Activated B cell treated with CpG ODN at 0.5 μM for 24 hours (primary cell): Measurements from ENCODE around the gene PML. TPM values are rescaled to one million over a fixed set of nuclear protein-coding genes. Genes with fewer than 3 reads are reported as not detected.

Source experiments
- ATAC-seq: fragments of 200-7000 bp; cut with Tn5 transposase; one replicate; pipeline ENCODE4 v1.10.0; 2021; ENCODE audit warnings: low read depth, mild to moderate bottlenecking, moderate library complexity
- CTCF ChIA-PET: fragments of 350-600 bp; sonication (Branson Sonifier 250); formaldehyde crosslinking; loops from one replicate; lab custom pipeline; 2021; ENCODE audit warnings: antibody characterized with exemption; lab: Charles Lee
- POLR2A ChIA-PET: fragments of 350-600 bp; sonication (Branson Sonifier 250); formaldehyde crosslinking; loops from one replicate; lab custom pipeline; 2021; ENCODE audit warnings: antibody characterized with exemption; lab: Charles Lee
- DNase-seq: peaks from one replicate; pipeline ENCODE4 v3.0.0; 2022
- H3K27ac Mint-ChIP-seq: one replicate; pipeline ENCODE4 v1.8.0; 2020; ENCODE audit warnings: mixed read lengths
- H3K27me3 Mint-ChIP-seq: one replicate; pipeline ENCODE4 v1.8.0; 2021; ENCODE audit warnings: mixed read lengths
- H3K36me3 Mint-ChIP-seq: one replicate; pipeline ENCODE4 v1.8.0; 2021; ENCODE audit warnings: low read depth, mixed read lengths
- H3K4me1 Mint-ChIP-seq: one replicate; pipeline ENCODE4 v1.8.0; 2021; ENCODE audit warnings: mixed read lengths
- H3K4me3 Mint-ChIP-seq: one replicate; pipeline ENCODE4 v1.8.0; 2020; ENCODE audit warnings: mild to moderate bottlenecking, mixed read lengths
- H3K9me3 Mint-ChIP-seq: one replicate; pipeline ENCODE4 v1.8.0; 2020; ENCODE audit warnings: mixed read lengths
- intact Hi-C: fragments of 100-400 bp; cut with micrococcal nuclease; formaldehyde crosslinking; loops from one replicate; pipeline ENCODE4 v1.15.1; 2024
- total RNA-seq: library from RNA; stranded (reverse); gene quantifications from 2 replicates; pipeline ENCODE4 v1.2.3, GENCODE V29; 2022
- TF ChIP-seq, protein P1 (sequence below): fragments of 200-600 bp; IDR thresholded peaks from one replicate; pipeline ENCODE4 v1.8.0; 2022; ENCODE audit warnings: antibody characterized with exemption, mild to moderate bottlenecking

Gene PML
- total RNA-seq, 1 donor from 2014 or later = 62.4 TPM

DNA sequence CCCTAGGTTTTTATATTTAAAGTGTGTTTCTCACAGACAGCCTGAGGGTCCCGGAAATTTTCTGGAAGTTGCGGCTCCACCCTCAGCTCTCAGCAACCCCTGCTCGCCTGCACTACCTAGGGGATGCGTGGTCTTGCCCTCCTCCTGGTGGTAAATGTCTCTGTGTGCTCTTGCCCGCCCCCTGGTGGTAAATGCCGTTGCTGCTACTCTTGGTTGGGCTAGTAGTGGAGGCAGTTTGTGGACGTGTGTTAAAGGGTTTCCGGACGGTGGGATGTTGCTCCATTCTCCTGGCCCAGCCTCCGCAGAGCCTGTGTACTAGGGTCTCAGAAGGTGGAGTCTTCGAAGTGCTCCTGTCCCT lies 29.8 kb upstream of the PML start:
- Mint-ChIP-seq H3K4me1 (peaks cover 23% of the 10 kb centered on the region), H3K9me3 (no peaks in the 10 kb centered on the region), H3K27ac (no peak overlapping the region), H3K36me3 (no peaks in the 10 kb centered on the region), H3K27me3 (peaks cover 5% of the 10 kb centered on the region), H3K4me3 (peak overlapping the region; percentile 76)
- ChIA-PET POLR2A (no interaction called here), CTCF (interaction anchor here (0.9 to 3.8 kb wide), 7 partner anchors 8 to 357 kb away, joined by 3 to 18 read pairs (median 3); partner anchors contain the start of gene PML)
- DNase-seq (peak; percentile 78), ATAC-seq (peak; percentile 92)
- intact Hi-C loops = loop anchor here (1.0 kb wide), 2 partner anchors 13 to 90 kb away; no protein-coding TSS in a partner anchor
- TF ChIP-seq, protein P1, sequence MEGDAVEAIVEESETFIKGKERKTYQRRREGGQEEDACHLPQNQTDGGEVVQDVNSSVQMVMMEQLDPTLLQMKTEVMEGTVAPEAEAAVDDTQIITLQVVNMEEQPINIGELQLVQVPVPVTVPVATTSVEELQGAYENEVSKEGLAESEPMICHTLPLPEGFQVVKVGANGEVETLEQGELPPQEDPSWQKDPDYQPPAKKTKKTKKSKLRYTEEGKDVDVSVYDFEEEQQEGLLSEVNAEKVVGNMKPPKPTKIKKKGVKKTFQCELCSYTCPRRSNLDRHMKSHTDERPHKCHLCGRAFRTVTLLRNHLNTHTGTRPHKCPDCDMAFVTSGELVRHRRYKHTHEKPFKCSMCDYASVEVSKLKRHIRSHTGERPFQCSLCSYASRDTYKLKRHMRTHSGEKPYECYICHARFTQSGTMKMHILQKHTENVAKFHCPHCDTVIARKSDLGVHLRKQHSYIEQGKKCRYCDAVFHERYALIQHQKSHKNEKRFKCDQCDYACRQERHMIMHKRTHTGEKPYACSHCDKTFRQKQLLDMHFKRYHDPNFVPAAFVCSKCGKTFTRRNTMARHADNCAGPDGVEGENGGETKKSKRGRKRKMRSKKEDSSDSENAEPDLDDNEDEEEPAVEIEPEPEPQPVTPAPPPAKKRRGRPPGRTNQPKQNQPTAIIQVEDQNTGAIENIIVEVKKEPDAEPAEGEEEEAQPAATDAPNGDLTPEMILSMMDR = peak; percentile 48

DNA sequence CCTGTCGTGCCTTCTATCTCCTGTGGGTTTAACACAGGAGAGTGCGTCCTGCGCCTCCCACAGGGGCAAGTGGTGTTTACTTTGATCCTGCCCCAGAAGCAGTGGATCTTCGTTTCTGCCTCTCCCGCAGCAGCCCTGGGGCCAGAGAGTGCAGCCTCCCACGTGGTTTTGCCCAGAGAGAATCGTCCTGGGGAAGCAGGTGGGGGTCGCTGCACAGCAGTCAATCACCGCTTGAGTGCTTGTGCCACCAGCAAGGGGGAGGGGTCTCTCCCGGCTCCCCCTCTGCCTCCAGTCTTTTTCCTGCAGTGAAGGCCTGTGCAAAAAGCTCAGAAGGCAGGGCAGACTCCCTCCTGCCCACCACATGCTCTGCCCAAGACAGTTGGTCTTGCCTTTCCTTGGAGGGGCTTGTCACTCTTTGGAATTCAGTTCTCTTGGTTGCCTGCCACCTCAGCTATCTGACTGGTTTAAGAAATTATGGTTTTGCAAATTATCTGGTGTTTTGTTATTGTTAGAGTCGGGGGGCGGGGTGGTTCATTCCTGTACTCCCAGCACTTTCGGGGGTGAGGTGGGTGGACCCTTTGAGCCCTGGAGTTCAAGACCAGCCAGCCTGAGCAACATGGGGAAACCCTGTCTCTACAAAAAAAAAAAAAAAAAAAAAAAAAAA lies 29.3 kb upstream of the PML start:
- Mint-ChIP-seq H3K27ac (peak overlapping the region; percentile 55), H3K27me3 (peaks cover 5% of the 10 kb centered on the region), H3K4me1 (peaks cover 22% of the 10 kb centered on the region), H3K4me3 (peak overlapping the region; percentile 76), H3K9me3 (no peaks in the 10 kb centered on the region), H3K36me3 (no peaks in the 10 kb centered on the region)
- ATAC-seq (peak; percentile 34), DNase-seq (no peak)
- TF ChIP-seq, protein P1 = no peak
- POLR2A ChIA-PET = interaction anchor here (1.0 kb wide), 1 partner anchor 37 kb away, joined by 3 read pairs; no protein-coding TSS in a partner anchor
- intact Hi-C loops = no loop called here
- CTCF ChIA-PET = interaction anchor here (0.7 to 3.8 kb wide), 7 partner anchors 8 to 357 kb away, joined by 3 to 18 read pairs (median 3); partner anchors contain the start of gene PML

DNA sequence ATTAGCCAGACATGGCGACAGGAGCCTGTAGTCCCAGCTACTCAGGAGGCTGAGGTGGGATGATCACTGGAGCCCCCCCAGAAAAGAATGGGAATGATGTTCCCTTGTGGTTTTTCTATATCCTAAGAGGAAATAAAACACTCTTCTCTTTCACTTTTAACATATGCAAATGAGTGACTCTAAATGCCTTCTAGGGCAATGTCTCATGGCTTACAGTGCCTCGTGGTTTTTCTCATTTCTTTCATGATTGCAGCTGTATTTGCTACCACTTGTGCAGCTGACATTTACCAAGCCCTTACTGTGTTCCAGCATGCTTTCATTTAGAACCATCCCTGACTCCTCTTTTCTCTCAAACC lies 28.8 kb upstream of the PML start:
- no peaks in the 10 kb centered on the region for H3K9me3 Mint-ChIP-seq
- H3K4me1 Mint-ChIP-seq = peaks cover 22% of the 10 kb centered on the region
- TF ChIP-seq, protein P1 = no peak
- intact Hi-C loops = no loop called here
- ChIA-PET POLR2A (interaction anchor here (1.0 kb wide), 1 partner anchor 38 kb away, joined by 3 read pairs; no protein-coding TSS in a partner anchor), CTCF (interaction anchor here (0.7 to 3.8 kb wide), 7 partner anchors 8 to 356 kb away, joined by 3 to 18 read pairs (median 3); partner anchors contain the start of gene PML)
- DNase-seq (no peak), ATAC-seq (peak; percentile 59)
- peaks cover 5% of the 10 kb centered on the region for H3K27me3 Mint-ChIP-seq
- peak overlapping the region; percentile 55 for H3K27ac Mint-ChIP-seq
- H3K36me3 Mint-ChIP-seq = no peaks in the 10 kb centered on the region
- H3K4me3 Mint-ChIP-seq = peak overlapping the region; percentile 76

DNA sequence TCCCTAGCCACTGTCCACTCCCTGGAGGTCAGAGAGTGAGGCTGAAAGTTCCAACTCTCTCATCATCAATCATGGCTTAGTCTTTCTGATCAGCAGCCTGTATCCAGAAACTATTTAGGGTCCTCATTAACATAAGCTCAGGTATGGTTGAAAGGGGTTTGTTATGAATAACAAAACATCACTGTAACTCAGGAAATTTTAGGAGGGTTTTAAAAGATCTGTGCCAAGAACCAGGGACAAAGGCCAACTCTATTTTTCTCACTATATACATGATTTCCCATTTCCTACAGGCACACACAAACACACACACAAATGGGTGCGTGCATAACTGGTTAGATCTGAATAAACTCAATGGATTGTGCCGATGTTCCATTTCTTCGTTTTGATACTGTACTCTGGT lies 26.1 kb upstream of the PML start:
- Mint-ChIP-seq H3K27ac (no peak overlapping the region), H3K27me3 (peaks cover 2% of the 10 kb centered on the region), H3K36me3 (no peaks in the 10 kb centered on the region), H3K4me1 (peaks cover 28% of the 10 kb centered on the region), H3K9me3 (no peaks in the 10 kb centered on the region), H3K4me3 (no peak overlapping the region)
- ChIA-PET CTCF (interaction anchor here (0.6 kb wide), 1 partner anchor 164 kb away, joined by 3 read pairs; no protein-coding TSS in a partner anchor), POLR2A (no interaction called here)
- TF ChIP-seq, protein P1 = no peak
- DNase-seq (no peak), ATAC-seq (no peak)
- intact Hi-C loops = no loop called here

DNA sequence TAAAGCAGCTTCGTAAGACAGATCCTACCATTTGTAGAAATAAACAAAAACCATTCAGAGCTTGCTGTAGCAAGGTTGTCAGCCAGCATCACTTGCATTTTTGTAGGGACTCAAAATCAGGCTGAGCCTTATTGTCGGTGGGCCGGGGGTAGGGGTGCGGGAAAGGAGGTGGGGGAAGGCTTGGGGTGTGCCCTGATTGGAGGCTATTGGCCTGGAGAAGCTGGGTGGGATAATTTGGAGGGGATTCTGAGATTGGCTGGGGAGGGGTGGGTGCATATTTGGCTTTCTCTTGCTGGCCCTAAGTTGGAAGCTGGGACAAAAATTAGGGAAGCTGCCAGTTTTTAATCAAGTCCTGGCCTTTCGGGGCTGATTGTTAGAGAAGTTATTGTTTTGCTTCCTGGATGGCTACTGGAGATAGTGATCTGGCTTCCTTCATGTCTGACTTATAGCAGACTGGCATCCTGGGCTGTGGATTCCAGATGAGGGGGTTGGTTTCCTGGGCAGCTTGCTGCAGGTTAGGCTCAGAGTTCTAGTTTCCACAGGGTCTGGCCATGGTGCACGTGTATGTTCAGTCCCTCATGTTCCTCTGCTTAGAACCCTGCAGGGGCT lies 25.3 kb upstream of the PML start:
- no peak overlapping the region for H3K4me3 Mint-ChIP-seq
- DNase-seq (no peak), ATAC-seq (no peak)
- POLR2A ChIA-PET = no interaction called here
- peaks cover 28% of the 10 kb centered on the region for H3K4me1 Mint-ChIP-seq
- peaks cover 4% of the 10 kb centered on the region for H3K27me3 Mint-ChIP-seq
- peaks cover 1% of the 10 kb centered on the region for H3K9me3 Mint-ChIP-seq
- intact Hi-C loops = no loop called here
- H3K36me3 Mint-ChIP-seq = no peaks in the 10 kb centered on the region
- H3K27ac Mint-ChIP-seq = no peak overlapping the region
- TF ChIP-seq, protein P1 = no peak
- CTCF ChIA-PET = interaction anchor here (1.1 kb wide), 1 partner anchor 31 kb away, joined by 4 read pairs; no protein-coding TSS in a partner anchor
